Nephron progenitor cell (in vitro differentiated cells): ENCODE results near the gene PRKCZ.

ENCODE experiments used
- DNase-seq: peaks from one replicate; pipeline ENCODE4 v3.0.0; 2021
- H3K27ac Mint-ChIP-seq: 2 replicates; pipeline ENCODE4 v1.8.0; 2021; ENCODE audit warnings: mild to moderate bottlenecking, moderate library complexity, mixed read lengths
- H3K27me3 Mint-ChIP-seq: 2 replicates; pipeline ENCODE4 v1.8.0; 2021; ENCODE audit warnings: mild to moderate bottlenecking, low read depth, mixed read lengths; ENCODE audit not compliant: poor library complexity
- H3K36me3 Mint-ChIP-seq: 2 replicates; pipeline ENCODE4 v1.8.0; 2021; ENCODE audit warnings: low read depth, mixed read lengths
- H3K4me1 Mint-ChIP-seq: 2 replicates; pipeline ENCODE4 v1.8.0; 2021; ENCODE audit warnings: mixed read lengths
- H3K4me3 Mint-ChIP-seq: 2 replicates; pipeline ENCODE4 v1.8.0; 2021; ENCODE audit warnings: mild to moderate bottlenecking, moderate library complexity, mixed read lengths
- H3K9me3 Mint-ChIP-seq: 2 replicates; pipeline ENCODE4 v1.8.0; 2021; ENCODE audit warnings: mild to moderate bottlenecking, moderate library complexity, mixed read lengths
- TF ChIP-seq, protein P1 (sequence below): fragments of 200-600 bp; sonication (generic); IDR thresholded peaks from 2 replicates; pipeline ENCODE4 v1.5.0; 2021; ENCODE audit warnings: antibody characterized with exemption

Gene PRKCZ

DNA sequence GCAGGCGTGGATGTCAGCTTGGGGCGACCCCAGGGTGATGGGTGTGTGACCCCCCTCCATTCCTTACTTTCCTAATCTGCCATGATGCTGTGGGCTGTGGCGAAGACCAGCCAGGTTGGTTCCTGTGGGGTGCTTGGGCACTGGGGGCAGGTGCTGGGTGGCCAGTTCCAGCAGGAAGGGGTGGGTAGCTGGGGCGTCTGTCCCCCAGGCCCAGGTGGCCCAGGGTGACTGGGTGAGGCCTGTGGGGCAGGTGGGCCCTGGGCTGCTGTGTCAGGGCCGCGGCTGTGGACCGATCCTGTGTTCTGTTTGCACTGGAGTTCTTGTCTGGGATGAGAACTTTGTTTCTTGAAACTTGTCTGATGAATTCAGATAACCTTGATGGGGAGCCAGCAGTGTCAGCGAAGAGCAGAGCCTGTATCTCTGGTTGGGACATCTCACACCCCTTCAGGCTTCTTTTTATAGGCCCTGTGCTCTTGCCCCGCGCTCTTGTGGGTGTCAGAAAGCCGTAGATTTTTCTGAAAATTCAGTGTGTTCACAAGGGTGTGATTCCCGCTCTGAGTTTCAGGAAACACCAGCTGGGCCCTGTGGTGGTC, 3.7 kb downstream of the PRKCZ start:
- DNase-seq: no peak
- Mint-ChIP-seq H3K36me3 (peaks cover 8% of the 10 kb centered on the region), H3K4me1 (peaks cover 25% of the 10 kb centered on the region), H3K9me3 (no peaks in the 10 kb centered on the region), H3K4me3 (no peak overlapping the region), H3K27me3 (peaks cover 40% of the 10 kb centered on the region), H3K27ac (no peak overlapping the region)
- TF ChIP-seq, protein P1, sequence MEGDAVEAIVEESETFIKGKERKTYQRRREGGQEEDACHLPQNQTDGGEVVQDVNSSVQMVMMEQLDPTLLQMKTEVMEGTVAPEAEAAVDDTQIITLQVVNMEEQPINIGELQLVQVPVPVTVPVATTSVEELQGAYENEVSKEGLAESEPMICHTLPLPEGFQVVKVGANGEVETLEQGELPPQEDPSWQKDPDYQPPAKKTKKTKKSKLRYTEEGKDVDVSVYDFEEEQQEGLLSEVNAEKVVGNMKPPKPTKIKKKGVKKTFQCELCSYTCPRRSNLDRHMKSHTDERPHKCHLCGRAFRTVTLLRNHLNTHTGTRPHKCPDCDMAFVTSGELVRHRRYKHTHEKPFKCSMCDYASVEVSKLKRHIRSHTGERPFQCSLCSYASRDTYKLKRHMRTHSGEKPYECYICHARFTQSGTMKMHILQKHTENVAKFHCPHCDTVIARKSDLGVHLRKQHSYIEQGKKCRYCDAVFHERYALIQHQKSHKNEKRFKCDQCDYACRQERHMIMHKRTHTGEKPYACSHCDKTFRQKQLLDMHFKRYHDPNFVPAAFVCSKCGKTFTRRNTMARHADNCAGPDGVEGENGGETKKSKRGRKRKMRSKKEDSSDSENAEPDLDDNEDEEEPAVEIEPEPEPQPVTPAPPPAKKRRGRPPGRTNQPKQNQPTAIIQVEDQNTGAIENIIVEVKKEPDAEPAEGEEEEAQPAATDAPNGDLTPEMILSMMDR: no peak

DNA sequence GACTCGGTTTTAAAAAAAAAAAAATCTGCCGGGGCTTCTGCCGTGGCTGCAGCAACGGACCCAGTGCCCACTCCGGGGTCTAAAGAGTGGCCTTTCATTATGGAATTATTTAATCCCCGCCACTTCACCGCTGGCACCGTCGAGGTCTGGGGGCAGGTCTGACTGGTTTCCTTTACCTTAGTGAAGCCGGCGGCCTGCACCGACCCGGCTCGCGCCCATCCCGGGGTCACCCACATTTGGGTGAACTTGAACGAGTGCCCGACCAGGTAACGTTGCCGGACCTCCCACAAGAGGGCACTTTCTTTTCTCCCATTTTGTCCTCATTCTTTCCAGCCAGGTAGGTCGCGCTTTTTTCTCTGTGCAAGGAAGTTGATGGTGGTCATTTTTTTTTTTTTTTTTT, 4.3 kb downstream of the PRKCZ start:
- Mint-ChIP-seq H3K27me3 (peaks cover 33% of the 10 kb centered on the region), H3K27ac (no peak overlapping the region), H3K4me3 (no peak overlapping the region), H3K9me3 (no peaks in the 10 kb centered on the region), H3K36me3 (peaks cover 12% of the 10 kb centered on the region), H3K4me1 (peaks cover 21% of the 10 kb centered on the region)
- TF ChIP-seq, protein P1: no peak
- no peak for DNase-seq

DNA sequence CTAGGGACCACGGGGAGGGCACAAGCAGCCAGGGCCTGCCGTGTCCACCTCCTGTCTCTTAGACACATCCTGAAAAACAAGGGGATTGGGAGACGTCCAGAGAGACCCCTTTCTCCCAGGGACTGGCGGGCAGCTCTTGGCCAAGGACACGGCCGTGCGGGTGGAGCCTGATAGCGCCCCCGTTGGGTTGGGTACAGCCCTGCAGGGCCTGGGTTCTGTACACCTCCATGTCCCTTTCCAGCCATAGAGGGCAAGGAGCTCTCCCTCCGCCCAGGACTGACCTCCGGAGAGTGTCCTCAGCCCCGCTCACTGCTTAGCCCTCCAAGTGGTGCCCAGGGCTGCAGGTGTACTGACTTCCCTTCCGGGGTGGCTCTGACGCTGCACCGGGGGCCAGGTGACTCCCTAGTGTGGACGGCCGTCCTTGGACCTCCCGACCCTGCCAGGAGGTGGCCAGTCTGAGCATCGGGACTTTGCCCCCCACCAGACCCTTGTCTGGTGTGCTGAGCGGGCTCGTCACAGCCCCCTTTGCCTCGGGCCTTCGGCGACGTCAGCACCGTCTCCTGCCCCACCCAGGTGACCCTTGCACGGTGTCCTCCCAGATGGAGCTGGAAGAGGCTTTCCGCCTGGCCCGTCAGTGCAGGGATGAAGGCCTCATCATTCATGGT, 5.8 kb downstream of the PRKCZ start:
- no peak overlapping the region for H3K27ac Mint-ChIP-seq
- H3K36me3 Mint-ChIP-seq: peaks cover 12% of the 10 kb centered on the region
- TF ChIP-seq, protein P1: no peak

DNA sequence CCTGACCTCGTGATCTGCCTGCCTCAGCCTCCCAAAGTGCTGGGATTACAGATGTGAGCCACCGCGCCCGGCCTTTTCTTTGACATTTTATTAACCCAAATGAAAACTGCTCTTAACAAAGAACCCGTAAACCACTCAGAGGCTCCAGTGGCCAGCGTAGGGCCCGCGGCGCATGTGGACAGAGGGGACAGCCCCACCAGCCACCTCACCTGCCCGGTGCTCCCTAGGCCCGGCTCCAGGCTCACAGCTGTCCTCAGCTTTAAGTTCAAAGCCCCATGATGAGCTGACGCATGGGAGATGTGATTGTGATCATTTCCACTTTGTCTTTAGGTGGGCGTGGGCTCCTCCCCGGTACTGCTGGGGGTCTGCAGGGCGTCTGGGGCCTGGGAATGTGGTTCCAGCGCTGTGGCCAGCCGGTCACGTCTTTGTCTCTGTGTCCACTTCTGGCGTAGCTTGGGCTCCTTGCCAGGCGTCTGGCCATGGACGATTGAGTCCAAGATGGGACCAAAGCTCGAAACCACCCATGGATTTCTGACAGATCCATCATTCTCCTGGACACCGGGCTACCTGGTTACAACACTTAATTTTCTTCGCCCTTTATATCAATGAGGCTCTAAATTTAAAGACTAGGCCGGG, 6.9 kb downstream of the PRKCZ start:
- no peak for DNase-seq
- Mint-ChIP-seq H3K27ac (no peak overlapping the region), H3K4me3 (no peak overlapping the region), H3K9me3 (no peaks in the 10 kb centered on the region), H3K27me3 (peaks cover 15% of the 10 kb centered on the region), H3K36me3 (peaks cover 14% of the 10 kb centered on the region), H3K4me1 (peaks cover 23% of the 10 kb centered on the region)
- TF ChIP-seq, protein P1: no peak

More for the DNA sequence above, 5.8 kb downstream of the PRKCZ start:
- peaks cover 23% of the 10 kb centered on the region for H3K4me1 Mint-ChIP-seq
- no peaks in the 10 kb centered on the region for H3K9me3 Mint-ChIP-seq
- peaks cover 25% of the 10 kb centered on the region for H3K27me3 Mint-ChIP-seq
- no peak for DNase-seq
- no peak overlapping the region for H3K4me3 Mint-ChIP-seq

DNA sequence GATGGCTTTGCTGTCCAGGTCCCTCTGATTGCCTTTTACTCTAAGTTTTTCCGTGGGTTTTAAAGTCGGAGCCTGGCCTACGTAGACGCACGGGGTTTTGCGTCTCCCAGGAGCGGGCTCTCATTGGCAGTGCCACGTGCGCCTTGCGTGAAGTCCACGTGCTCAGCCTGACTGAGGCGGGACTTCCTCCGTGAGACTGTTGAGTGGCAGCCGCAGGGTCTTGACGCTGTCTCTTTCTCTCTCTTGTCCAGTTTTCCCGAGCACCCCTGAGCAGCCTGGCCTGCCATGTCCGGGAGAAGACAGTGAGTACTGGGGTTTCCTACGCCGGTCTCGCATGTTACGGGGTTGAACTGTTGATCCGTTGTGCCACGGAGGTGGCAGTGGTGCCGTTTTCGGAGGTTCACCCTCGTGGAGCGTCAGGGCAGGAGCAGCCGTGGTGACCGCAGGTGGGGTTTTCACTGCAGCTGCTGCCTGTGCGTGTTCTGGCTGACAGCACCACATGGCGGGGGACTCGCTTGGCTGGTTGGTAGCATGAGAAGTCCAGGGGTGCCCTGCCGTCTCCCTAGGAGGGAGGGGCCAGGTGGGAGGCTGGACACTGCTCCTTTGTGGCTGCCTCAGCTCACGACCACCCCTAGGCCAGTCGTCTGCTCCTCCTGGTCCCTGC, 9.2 kb downstream of the PRKCZ start:
- H3K27me3 Mint-ChIP-seq: peaks cover 5% of the 10 kb centered on the region
- H3K4me3 Mint-ChIP-seq: no peak overlapping the region
- TF ChIP-seq, protein P1: no peak
- peaks cover 13% of the 10 kb centered on the region for H3K9me3 Mint-ChIP-seq
- peaks cover 5% of the 10 kb centered on the region for H3K4me1 Mint-ChIP-seq
- peaks cover 35% of the 10 kb centered on the region for H3K36me3 Mint-ChIP-seq
- H3K27ac Mint-ChIP-seq: peak overlapping the region; percentile 36
- no peak for DNase-seq
